HUES64 (cell line): ENCODE measurements around the gene AQR.

Source experiments
- H3K27ac ChIP-seq: 2 replicates; pipeline ENCODE4 v1.7.0; 2013; ENCODE audit warnings: low read depth, low read length, inconsistent platforms
- H3K27me3 ChIP-seq: 2 replicates; pipeline ENCODE4 v1.6.1; 2013; ENCODE audit warnings: mild to moderate bottlenecking, low read length; ENCODE audit not compliant: insufficient read depth
- H3K36me3 ChIP-seq: 2 replicates; pipeline ENCODE4 v1.6.1; 2013; ENCODE audit warnings: mild to moderate bottlenecking, low read length; ENCODE audit not compliant: insufficient read depth
- H3K4me1 ChIP-seq: 2 replicates; pipeline ENCODE4 v1.6.1; 2013; ENCODE audit warnings: mild to moderate bottlenecking, low read length, moderate library complexity; ENCODE audit not compliant: insufficient read depth
- H3K4me3 ChIP-seq: 2 replicates; pipeline ENCODE4 v1.5.1; 2013; ENCODE audit warnings: mild to moderate bottlenecking, low read length, moderate library complexity
- H3K9ac ChIP-seq: 2 replicates; pipeline ENCODE4 v1.6.1; 2013; ENCODE audit warnings: mild to moderate bottlenecking, low read depth, low read length
- H3K9me3 ChIP-seq: 2 replicates; pipeline ENCODE4 v1.6.1; 2013; ENCODE audit warnings: low read depth, low read length; ENCODE audit not compliant: insufficient read depth
- WGBS: fragments of 150-250, 120-280 bp; methylation state at CpG from one replicate; pipeline ENCODE4 v1.1.7; 2013; ENCODE audit warnings: missing lambda C conversion rate; 5-methylcytosine and 5-hydroxymethylcytosine counted together

AQR gene

DNA sequence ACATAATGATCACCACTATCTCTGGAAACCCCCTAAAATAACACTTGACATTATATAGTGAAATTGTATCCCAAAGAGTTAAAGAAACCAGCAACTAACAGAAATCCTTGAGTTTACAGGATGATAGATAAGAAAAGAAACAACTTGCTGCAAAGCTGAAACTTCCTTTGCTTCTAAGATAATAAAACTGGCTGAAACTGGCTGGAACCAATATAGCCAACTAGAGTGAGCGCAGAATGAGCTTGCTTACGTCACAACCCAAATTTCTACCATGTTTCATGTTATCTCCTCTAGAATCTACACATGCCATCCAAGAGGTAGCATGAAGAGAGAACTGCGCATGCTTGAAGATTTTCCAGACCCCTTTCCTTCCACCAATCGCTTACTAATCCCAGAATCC is 90.4 kb downstream of the AQR start:
- Histone ChIP-seq H3K9ac (no peak overlapping the region), H3K4me1 (no peaks in the 10 kb centered on the region), H3K27me3 (no peaks in the 10 kb centered on the region), H3K4me3 (no peak overlapping the region), H3K36me3 (peaks cover 82% of the 10 kb centered on the region), H3K27ac (no peak overlapping the region), H3K9me3 (no peaks in the 10 kb centered on the region)
- 72% methylated on average over 4 of the region's 4 CpGs for WGBS

DNA sequence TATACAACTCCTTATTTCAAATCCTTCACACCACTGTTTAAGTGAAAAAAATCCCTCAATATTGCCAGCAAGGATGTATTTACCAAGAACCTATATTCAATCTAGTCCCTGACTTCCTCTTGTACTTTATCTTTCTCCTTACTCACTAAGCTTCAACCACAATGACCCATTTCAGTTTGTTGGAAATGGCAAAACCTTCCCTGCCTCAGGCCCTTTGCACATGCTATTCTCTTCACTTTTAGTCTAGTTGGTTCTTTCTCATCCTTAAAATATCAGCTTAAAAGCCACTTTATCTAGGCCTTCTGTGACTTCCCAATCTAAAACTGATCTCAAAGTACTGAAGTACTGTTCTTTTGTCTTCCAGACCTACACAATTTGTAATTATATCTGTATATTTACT is 92.9 kb downstream of the AQR start:
- Histone ChIP-seq H3K4me1 (no peaks in the 10 kb centered on the region), H3K9ac (no peak overlapping the region), H3K27me3 (no peaks in the 10 kb centered on the region), H3K27ac (no peak overlapping the region), H3K9me3 (no peaks in the 10 kb centered on the region), H3K4me3 (no peak overlapping the region), H3K36me3 (peaks cover 82% of the 10 kb centered on the region)

GRCh38 chr15:34869110-34869509 is 100.4 kb downstream of the AQR start:
- H3K36me3 ChIP-seq, result peaks cover 97% of the 10 kb centered on the region
- H3K4me1 ChIP-seq, result no peaks in the 10 kb centered on the region
- no peak overlapping the region for H3K9ac ChIP-seq
- peaks cover 3% of the 10 kb centered on the region; the same call in 1 of the 2 replicates for H3K9me3 ChIP-seq
- no peak overlapping the region for H3K4me3 ChIP-seq
- no peaks in the 10 kb centered on the region for H3K27me3 ChIP-seq
- no peak overlapping the region for H3K27ac ChIP-seq
- 88% methylated on average over 2 of the region's 2 CpGs for WGBS

GRCh38 chr15:34865531-34865930 is 104.0 kb downstream of the AQR start:
- Histone ChIP-seq H3K36me3 (peaks cover 93% of the 10 kb centered on the region), H3K4me3 (no peak overlapping the region), H3K27me3 (no peaks in the 10 kb centered on the region), H3K9me3 (peaks cover 3% of the 10 kb centered on the region; the same call in 1 of the 2 replicates), H3K27ac (no peak overlapping the region), H3K9ac (no peak overlapping the region), H3K4me1 (no peaks in the 10 kb centered on the region)
- WGBS, result no CpG with 5 or more reads among the region's 1 CpG

GRCh38 chr15:34861214-34861613 is 108.3 kb downstream of the AQR start:
- H3K27ac ChIP-seq, result no peak overlapping the region

DNA sequence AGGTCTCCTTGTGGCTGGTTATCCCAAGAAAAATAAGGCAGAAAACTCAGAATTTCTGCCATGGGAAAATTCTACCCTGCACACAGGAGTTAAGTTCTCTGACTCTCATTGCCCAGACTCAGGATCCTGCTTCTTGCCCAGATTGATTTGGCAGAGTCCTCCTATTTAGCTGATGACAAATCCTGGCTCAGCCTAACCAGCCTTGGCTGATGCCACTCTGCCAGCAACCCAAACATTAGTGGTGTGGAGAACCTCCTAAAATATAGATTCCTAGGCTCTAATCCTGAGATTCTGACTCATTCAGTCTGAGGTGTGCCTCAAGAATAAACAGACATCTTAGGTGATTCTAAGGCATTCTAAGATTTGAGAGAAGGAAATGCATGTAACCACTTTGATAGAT is 113.6 kb downstream of the AQR start:
- Histone ChIP-seq H3K36me3 (peaks cover 57% of the 10 kb centered on the region), H3K27ac (no peak overlapping the region), H3K9me3 (no peaks in the 10 kb centered on the region), H3K9ac (no peak overlapping the region), H3K4me3 (no peak overlapping the region), H3K4me1 (no peaks in the 10 kb centered on the region), H3K27me3 (no peaks in the 10 kb centered on the region)

More at GRCh38 chr15:34861214-34861613, 108.3 kb downstream of the AQR start:
- Histone ChIP-seq H3K4me3 (no peak overlapping the region), H3K9ac (no peak overlapping the region), H3K9me3 (no peaks in the 10 kb centered on the region), H3K27me3 (no peaks in the 10 kb centered on the region), H3K36me3 (peaks cover 89% of the 10 kb centered on the region), H3K4me1 (no peaks in the 10 kb centered on the region)
- 98% methylated on average over 4 of the region's 4 CpGs for WGBS

DNA sequence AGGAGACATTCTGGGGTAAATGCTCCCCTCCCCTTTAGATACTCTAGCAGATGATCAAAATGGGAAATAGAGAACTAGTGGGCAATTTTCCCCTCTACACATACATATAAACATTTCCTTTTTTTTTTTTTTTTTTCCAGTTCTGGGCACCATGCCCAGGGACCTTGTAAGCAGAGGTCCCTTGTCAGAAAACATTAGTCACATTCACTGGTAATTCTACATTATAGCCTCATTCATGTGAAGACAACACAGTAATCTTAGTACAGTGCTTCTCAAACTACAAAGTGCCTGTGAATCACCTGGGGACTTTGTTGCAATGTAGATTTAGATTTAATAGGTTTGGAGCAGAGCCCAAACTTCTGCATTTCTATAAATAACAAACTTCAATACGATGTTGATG is 114.1 kb downstream of the AQR start:
- H3K36me3 ChIP-seq, result peaks cover 52% of the 10 kb centered on the region
- no peaks in the 10 kb centered on the region for H3K27me3 ChIP-seq
- H3K4me3 ChIP-seq, result no peak overlapping the region
- no peaks in the 10 kb centered on the region for H3K9me3 ChIP-seq
- no peak overlapping the region for H3K9ac ChIP-seq
- H3K4me1 ChIP-seq, result no peaks in the 10 kb centered on the region
- no peak overlapping the region for H3K27ac ChIP-seq
- 100% methylated on average over 1 of the region's 1 CpG for WGBS

GRCh38 chr15:34854232-34854631 is 115.3 kb downstream of the AQR start:
- WGBS, result 91% methylated on average over 2 of the region's 2 CpGs
- Histone ChIP-seq H3K36me3 (peaks cover 41% of the 10 kb centered on the region), H3K9me3 (no peaks in the 10 kb centered on the region), H3K9ac (no peak overlapping the region), H3K27me3 (no peaks in the 10 kb centered on the region), H3K4me1 (no peaks in the 10 kb centered on the region), H3K4me3 (no peak overlapping the region), H3K27ac (no peak overlapping the region)

GRCh38 chr15:34853001-34853758 is 116.4 kb downstream of the AQR start:
- no peak overlapping the region for H3K27ac ChIP-seq
- H3K4me1 ChIP-seq, result no peaks in the 10 kb centered on the region
- H3K9me3 ChIP-seq, result no peaks in the 10 kb centered on the region
- no peak overlapping the region for H3K4me3 ChIP-seq
- no peaks in the 10 kb centered on the region for H3K27me3 ChIP-seq
- peaks cover 30% of the 10 kb centered on the region for H3K36me3 ChIP-seq
- no peak overlapping the region for H3K9ac ChIP-seq
- WGBS, result 95% methylated on average over 2 of the region's 2 CpGs

- Histone ChIP-seq H3K9me3 (no peaks in the 10 kb centered on the region), H3K4me1 (no peaks in the 10 kb centered on the region), H3K27me3 (no peaks in the 10 kb centered on the region), H3K36me3 (peaks cover 20% of the 10 kb centered on the region), H3K27ac (no peak overlapping the region), H3K4me3 (no peak overlapping the region), H3K9ac (no peak overlapping the region)
- WGBS, result 98% methylated on average over 4 of the region's 4 CpGs
Measured at GRCh38 chr15:34851751-34852150, 117.8 kb downstream of the AQR start.

- Histone ChIP-seq H3K9ac (no peak overlapping the region), H3K27me3 (no peaks in the 10 kb centered on the region), H3K27ac (no peak overlapping the region), H3K36me3 (peaks cover 13% of the 10 kb centered on the region), H3K9me3 (no peaks in the 10 kb centered on the region), H3K4me1 (no peaks in the 10 kb centered on the region), H3K4me3 (no peak overlapping the region)
- 100% methylated on average over 3 of the region's 3 CpGs for WGBS
Measured at GRCh38 chr15:34851007-34851406, 118.5 kb downstream of the AQR start.

- Histone ChIP-seq H3K9ac (no peak overlapping the region), H3K27me3 (no peaks in the 10 kb centered on the region), H3K27ac (no peak overlapping the region), H3K4me1 (no peaks in the 10 kb centered on the region), H3K36me3 (peaks cover 4% of the 10 kb centered on the region), H3K4me3 (no peak overlapping the region), H3K9me3 (no peaks in the 10 kb centered on the region)
- WGBS, result 87% methylated on average over 10 of the region's 10 CpGs
Measured at GRCh38 chr15:34850121-34850520, 119.4 kb downstream of the AQR start.
